Astrocyte (in vitro differentiated cells and primary cell): ENCODE results near the gene GHRHR. TPM values are rescaled to one million over a fixed set of nuclear protein-coding genes. Genes with fewer than 3 reads are reported as not detected.

ENCODE experiments used
- DNase-seq: peaks from one replicate; pipeline ENCODE4 v3.0.0-alpha.2; 2010; ENCODE audit warnings: low read depth
- FAIRE-seq: peaks from 2 replicates; lab custom pipeline; 2011; peaks lifted over from hg19 to GRCh38; lab: Jason Lieb, UNC
- H2AFZ ChIP-seq: 2 replicates; pipeline ENCODE4 v1.6.0; 2012; ENCODE audit warnings: low read depth, low read length, inconsistent platforms
- H3K27ac ChIP-seq: 2 replicates; pipeline ENCODE4 v1.5.1; 2011; ENCODE audit warnings: low read depth, low read length, inconsistent platforms
- H3K27me3 ChIP-seq: 2 replicates; pipeline ENCODE4 v1.6.0; 2011; ENCODE audit warnings: low read length, inconsistent platforms; ENCODE audit not compliant: insufficient read depth
- H3K36me3 ChIP-seq: 2 replicates; pipeline ENCODE4 v1.5.1; 2011; ENCODE audit warnings: low read length, inconsistent platforms; ENCODE audit not compliant: insufficient read depth
- H3K4me1 ChIP-seq: 2 replicates; pipeline ENCODE4 v1.5.1; 2011; ENCODE audit warnings: low read length, inconsistent platforms; ENCODE audit not compliant: insufficient read depth
- H3K4me2 ChIP-seq: 2 replicates; pipeline ENCODE4 v1.6.0; 2012; ENCODE audit warnings: low read length, inconsistent platforms
- H3K4me3 ChIP-seq: 2 replicates; pipeline ENCODE4 v1.5.1; 2011; ENCODE audit warnings: low read depth, mild to moderate bottlenecking, low read length, inconsistent platforms; ENCODE audit not compliant: insufficient read depth
- H3K79me2 ChIP-seq: 2 replicates; pipeline ENCODE4 v1.6.0; 2012; ENCODE audit warnings: mild to moderate bottlenecking, low read length, inconsistent platforms; ENCODE audit not compliant: insufficient read depth
- H3K9ac ChIP-seq: 2 replicates; pipeline ENCODE4 v1.6.0; 2012; ENCODE audit warnings: mild to moderate bottlenecking, low read length, inconsistent platforms
- H3K9me3 ChIP-seq: 2 replicates; pipeline ENCODE4 v1.5.1; 2012; ENCODE audit warnings: low read depth, mild to moderate bottlenecking, low read length, inconsistent platforms; ENCODE audit not compliant: insufficient read depth
- H4K20me1 ChIP-seq: 2 replicates; pipeline ENCODE4 v1.6.0; 2012; ENCODE audit warnings: low read length, inconsistent platforms; ENCODE audit not compliant: insufficient read depth
- H3K27ac Mint-ChIP-seq: one replicate; pipeline ENCODE4 v1.8.0; 2021; ENCODE audit warnings: mild to moderate bottlenecking, mixed read lengths; ENCODE audit not compliant: unreplicated experiment
- H3K27me3 Mint-ChIP-seq: one replicate; pipeline ENCODE4 v1.8.0; 2021; ENCODE audit warnings: low read depth, mixed read lengths; ENCODE audit not compliant: unreplicated experiment
- H3K36me3 Mint-ChIP-seq: one replicate; pipeline ENCODE4 v1.8.0; 2021; ENCODE audit warnings: low read depth, mixed read lengths; ENCODE audit not compliant: unreplicated experiment
- H3K4me1 Mint-ChIP-seq: one replicate; pipeline ENCODE4 v1.8.0; 2021; ENCODE audit warnings: low read depth, mixed read lengths; ENCODE audit not compliant: unreplicated experiment
- H3K4me3 Mint-ChIP-seq: one replicate; pipeline ENCODE4 v1.8.0; 2021; ENCODE audit warnings: mild to moderate bottlenecking, moderate library complexity, mixed read lengths; ENCODE audit not compliant: unreplicated experiment
- H3K9me3 Mint-ChIP-seq: one replicate; pipeline ENCODE4 v1.8.0; 2021; ENCODE audit warnings: mild to moderate bottlenecking, mixed read lengths; ENCODE audit not compliant: unreplicated experiment
- CTCF ChIP-seq: IDR thresholded peaks from 2 replicates; pipeline ENCODE4 v1.5.1; 2011; ENCODE audit warnings: low read depth, mild to moderate bottlenecking, inconsistent platforms, low read length, moderate library complexity; ENCODE audit not compliant: insufficient read depth
- EZH2 ChIP-seq: IDR thresholded peaks from 2 replicates; pipeline ENCODE4 v1.6.1; 2012; ENCODE audit warnings: mild to moderate bottlenecking, low read length, inconsistent platforms; ENCODE audit not compliant: insufficient read depth
- total RNA-seq: library from RNA; stranded (reverse); gene quantifications from 2 replicates; pipeline ENCODE4 v1.2.1, GENCODE V29; 2021

The GHRHR gene
- total RNA-seq, 1 donor from 2014 or later, result not detected

GRCh38 chr7:30977896-30978564, 14.3 kb downstream of the GHRHR start:
- Histone ChIP-seq H3K4me2 (no peak overlapping the region), H3K27ac (no peak overlapping the region), H2AFZ (no peak overlapping the region), H3K9ac (no peak overlapping the region), H3K4me1 (no peaks in the 10 kb centered on the region), H3K9me3 (no peaks in the 10 kb centered on the region), H4K20me1 (peaks cover 5% of the 10 kb centered on the region), H3K4me3 (no peak overlapping the region), H3K79me2 (no peaks in the 10 kb centered on the region), H3K36me3 (no peaks in the 10 kb centered on the region), H3K27me3 (peaks cover 42% of the 10 kb centered on the region)
- Mint-ChIP-seq H3K27ac (no peak overlapping the region), H3K4me3 (no peak overlapping the region), H3K4me1 (peaks cover 2% of the 10 kb centered on the region), H3K27me3 (peaks cover 61% of the 10 kb centered on the region), H3K9me3 (no peaks in the 10 kb centered on the region), H3K36me3 (peaks cover 3% of the 10 kb centered on the region)
- FAIRE-seq, result no peak
- no peak for DNase-seq
- TF ChIP-seq CTCF (peak; percentile 23), EZH2 (no peak)

GRCh38 chr7:30979027-30979426, 15.3 kb downstream of the GHRHR start:
- no peak overlapping the region for H3K27ac Mint-ChIP-seq
- H3K9me3 Mint-ChIP-seq, result no peaks in the 10 kb centered on the region
- Histone ChIP-seq H3K79me2 (no peaks in the 10 kb centered on the region), H3K4me2 (no peak overlapping the region), H3K9me3 (no peaks in the 10 kb centered on the region), H3K36me3 (no peaks in the 10 kb centered on the region), H4K20me1 (peaks cover 5% of the 10 kb centered on the region), H3K4me3 (no peak overlapping the region), H2AFZ (no peak overlapping the region), H3K9ac (no peak overlapping the region), H3K4me1 (no peaks in the 10 kb centered on the region), H3K27ac (no peak overlapping the region), H3K27me3 (peaks cover 42% of the 10 kb centered on the region)
- DNase-seq (no peak), FAIRE-seq (no peak)
- TF ChIP-seq EZH2 (no peak), CTCF (no peak)
- H3K36me3 Mint-ChIP-seq, result peaks cover 3% of the 10 kb centered on the region
- H3K27me3 Mint-ChIP-seq, result peaks cover 62% of the 10 kb centered on the region
- H3K4me1 Mint-ChIP-seq, result peaks cover 2% of the 10 kb centered on the region
- no peak overlapping the region for H3K4me3 Mint-ChIP-seq

GRCh38 chr7:30980194-30980593, 16.4 kb downstream of the GHRHR start:
- Mint-ChIP-seq H3K9me3 (no peaks in the 10 kb centered on the region), H3K27me3 (peaks cover 55% of the 10 kb centered on the region), H3K27ac (no peak overlapping the region), H3K4me1 (peaks cover 3% of the 10 kb centered on the region), H3K36me3 (peaks cover 3% of the 10 kb centered on the region), H3K4me3 (no peak overlapping the region)
- Histone ChIP-seq H2AFZ (no peak overlapping the region), H4K20me1 (peaks cover 5% of the 10 kb centered on the region), H3K79me2 (no peaks in the 10 kb centered on the region), H3K36me3 (no peaks in the 10 kb centered on the region), H3K27me3 (peaks cover 40% of the 10 kb centered on the region), H3K4me3 (no peak overlapping the region), H3K9me3 (no peaks in the 10 kb centered on the region), H3K9ac (no peak overlapping the region), H3K4me1 (no peaks in the 10 kb centered on the region), H3K4me2 (no peak overlapping the region), H3K27ac (no peak overlapping the region)
- FAIRE-seq (no peak), DNase-seq (no peak)
- TF ChIP-seq CTCF, result no peak
- TF ChIP-seq EZH2, result no peak
